Measurements from ENCODE around the gene ZNF112.

DNA sequence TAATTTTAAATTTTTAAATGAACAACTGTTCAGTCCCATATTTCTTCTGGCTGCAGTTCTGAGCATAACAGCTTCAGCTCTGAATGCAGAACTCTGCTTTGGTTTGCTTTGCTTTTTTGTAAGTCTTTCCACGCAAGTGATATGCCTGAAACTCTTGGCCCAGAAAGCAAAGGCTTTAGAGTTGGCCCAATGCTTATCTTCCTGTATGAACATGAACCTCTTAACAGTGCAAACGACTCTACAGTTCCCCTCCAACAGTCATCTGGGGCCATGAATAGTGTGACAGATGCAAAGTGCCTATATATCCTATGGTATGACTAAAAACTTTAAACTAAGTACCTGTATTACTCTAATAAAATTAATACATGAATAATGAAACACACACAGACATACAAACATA is 14.7 kb downstream of the ZNF112 start:
- no peak for TF ChIP-seq CTCF (IDR thresholded peaks at IDR 0.05)
- no peak for TF ChIP-seq POLR2A (IDR thresholded peaks at IDR 0.05)
